ENCODE data around the gene VAV2. TPM values are rescaled to one million over a fixed set of nuclear protein-coding genes. Genes with fewer than 3 reads are reported as not detected.
A peak's percentile ranks its signal among the peaks of the same experiment; 100 is the strongest.

The VAV2 gene
- polyA plus RNA-seq, 4 donors = 26.7 to 45.7 (median 36.2) TPM

DNA sequence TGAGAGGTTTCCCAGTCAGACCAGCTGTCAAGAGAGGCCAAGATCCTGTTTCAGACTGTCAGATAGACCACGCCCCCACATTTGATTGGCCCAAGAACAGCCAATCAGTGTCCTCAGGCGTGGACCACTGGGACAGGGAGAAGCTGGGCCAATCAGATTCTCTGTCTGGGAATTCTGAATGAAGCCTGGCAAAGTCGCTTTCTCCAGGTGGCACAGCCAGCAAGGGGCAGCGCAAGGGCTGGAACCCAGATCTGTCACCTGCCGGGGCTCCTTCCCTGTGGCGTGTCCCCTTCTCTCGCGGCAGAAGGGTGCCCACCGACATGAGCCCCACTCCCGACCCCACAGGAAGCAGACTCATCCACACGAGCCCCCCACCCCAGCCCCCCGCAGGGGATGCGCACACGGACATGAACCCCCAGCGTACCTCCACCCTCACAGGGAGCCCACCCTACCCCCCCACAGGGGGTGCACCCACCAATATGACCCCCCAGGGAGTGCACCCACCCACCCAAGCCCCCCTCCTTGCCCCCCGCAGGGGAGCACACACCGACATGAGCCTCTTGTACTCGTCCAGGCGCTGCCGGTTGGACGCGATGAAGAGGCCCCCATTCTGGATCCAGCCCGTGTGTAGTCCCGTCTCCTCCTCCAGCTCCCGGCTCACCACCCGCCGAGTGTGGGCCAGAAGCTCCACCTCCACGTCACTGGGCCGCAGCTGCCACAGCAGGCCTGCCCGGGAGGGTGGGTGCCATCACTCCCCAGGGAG lies 260.1 kb downstream of the VAV2 start:
- Histone ChIP-seq H3K27ac (ENCODE audit: low read depth in 1 of 3, low read length in 2 of 3) (no peak overlapping the region), H3K36me3 (ENCODE audit: control insufficient read depth in 3 of 3, insufficient read depth in 2 of 3, low read depth in 1 of 3, low read length in 3 of 3) (no peaks in the 10 kb centered on the region), H3K27me3 (ENCODE audit: control insufficient read depth in 3 of 3, insufficient read depth in 3 of 3, low read length in 3 of 3) (peaks cover 0 to 3% (median 0%) of the 10 kb centered on the region in 3 donors), H3K9me3 (ENCODE audit: control insufficient read depth in 2 of 2, insufficient read depth in 1 of 2, low read depth in 1 of 2, low read length in 1 of 2) (no peaks in the 10 kb centered on the region), H3K4me1 (ENCODE audit: control insufficient read depth in 3 of 3, insufficient read depth in 2 of 3, low read depth in 1 of 3, low read length in 2 of 3) (no peaks in the 10 kb centered on the region), H3K4me3 (ENCODE audit: low read depth in 1 of 3, low read length in 3 of 3) (no peak overlapping the region)
- 75 to 79% (median 79%) methylated on average over 26 to 30 of the region's 30 CpGs for WGBS, 3 donors
- FAIRE-seq (no peak), DNase-seq (peak in 1 of 2 donors; percentile 26)

DNA sequence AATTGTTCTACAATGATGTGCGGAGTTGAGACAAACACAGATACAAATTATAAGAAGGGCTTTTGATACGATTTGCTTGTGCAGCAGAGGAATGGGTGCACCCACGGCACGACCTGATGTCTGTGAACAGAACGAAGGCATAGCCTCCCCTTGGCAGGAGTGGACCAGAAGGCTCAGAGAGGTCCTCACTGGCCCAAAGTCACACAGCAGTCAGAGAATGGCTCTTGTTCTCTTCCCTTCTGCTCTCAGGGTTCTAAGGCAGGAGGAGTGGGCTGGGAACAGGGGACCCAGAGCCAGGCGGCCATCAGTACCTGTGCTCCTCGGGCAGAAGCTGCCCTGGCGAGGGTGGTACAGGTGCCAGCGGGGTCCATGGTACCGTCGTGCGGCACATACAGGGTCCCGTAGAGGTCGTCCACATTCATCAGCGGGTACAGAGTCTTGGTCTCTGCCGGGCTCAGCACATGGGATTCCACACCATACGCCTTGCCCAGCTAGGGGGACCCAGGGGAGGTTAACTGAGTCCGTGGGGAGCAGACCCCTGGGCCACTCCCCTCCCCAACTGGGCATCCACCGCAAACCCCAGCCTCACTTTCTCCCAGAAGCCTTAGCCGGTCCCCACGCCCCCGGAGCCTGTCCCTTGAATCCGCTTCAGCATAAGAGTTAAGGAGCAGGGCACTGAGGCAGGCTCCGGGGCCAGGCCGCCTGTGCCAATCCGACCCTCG lies 261.0 kb downstream of the VAV2 start:
- Histone ChIP-seq H3K9me3 (ENCODE audit: control insufficient read depth in 2 of 2, insufficient read depth in 1 of 2, low read depth in 1 of 2, low read length in 1 of 2) (no peaks in the 10 kb centered on the region), H3K27me3 (ENCODE audit: control insufficient read depth in 3 of 3, insufficient read depth in 3 of 3, low read length in 3 of 3) (peaks cover 0 to 3% (median 0%) of the 10 kb centered on the region in 3 donors), H3K4me1 (ENCODE audit: control insufficient read depth in 3 of 3, insufficient read depth in 2 of 3, low read depth in 1 of 3, low read length in 2 of 3) (no peaks in the 10 kb centered on the region), H3K36me3 (ENCODE audit: control insufficient read depth in 3 of 3, insufficient read depth in 2 of 3, low read depth in 1 of 3, low read length in 3 of 3) (no peaks in the 10 kb centered on the region), H3K27ac (ENCODE audit: low read depth in 1 of 3, low read length in 2 of 3) (no peak overlapping the region), H3K4me3 (ENCODE audit: low read depth in 1 of 3, low read length in 3 of 3) (no peak overlapping the region)
- WGBS, 3 donors = 85 to 90% (median 86%) methylated on average over 27 of the region's 27 CpGs
- FAIRE-seq (no peak), DNase-seq (no peak)

DNA sequence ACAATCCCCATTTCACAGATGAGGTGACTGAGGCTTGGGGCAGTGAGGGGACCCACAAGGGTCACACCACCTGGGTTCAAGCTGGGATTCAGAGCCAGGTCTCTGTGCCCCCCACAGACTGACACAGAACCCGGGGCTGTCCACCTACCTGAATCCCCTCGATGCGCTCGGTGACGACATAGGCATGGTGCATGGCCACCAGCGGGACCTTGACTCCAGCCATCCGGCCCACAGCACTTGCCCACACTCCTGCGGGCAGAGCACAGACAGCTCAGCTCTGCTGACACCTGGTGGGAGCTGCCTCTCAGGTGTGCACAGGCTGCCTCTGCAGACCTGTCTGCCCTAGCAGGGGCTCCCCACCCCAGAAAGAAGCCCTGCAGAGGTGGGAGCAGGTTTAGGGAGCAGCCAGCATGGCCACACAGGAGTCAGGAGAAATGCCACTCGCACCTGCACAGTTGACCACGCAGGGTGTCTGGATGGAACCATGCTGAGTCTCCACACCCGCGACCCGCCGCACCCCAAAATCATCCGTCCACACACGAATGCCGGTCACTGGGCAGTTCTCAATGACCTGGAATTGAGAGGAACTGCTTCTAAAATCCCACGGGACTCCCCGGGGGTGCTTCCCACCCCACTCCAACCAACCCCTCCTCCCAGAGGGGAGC lies 262.4 kb downstream of the VAV2 start:
- Histone ChIP-seq H3K9me3 (ENCODE audit: control insufficient read depth in 2 of 2, insufficient read depth in 1 of 2, low read depth in 1 of 2, low read length in 1 of 2) (no peaks in the 10 kb centered on the region), H3K4me1 (ENCODE audit: control insufficient read depth in 3 of 3, insufficient read depth in 2 of 3, low read depth in 1 of 3, low read length in 2 of 3) (no peaks in the 10 kb centered on the region), H3K27me3 (ENCODE audit: control insufficient read depth in 3 of 3, insufficient read depth in 3 of 3, low read length in 3 of 3) (peaks cover 0 to 3% (median 0%) of the 10 kb centered on the region in 3 donors), H3K4me3 (ENCODE audit: low read depth in 1 of 3, low read length in 3 of 3) (no peak overlapping the region), H3K27ac (ENCODE audit: low read depth in 1 of 3, low read length in 2 of 3) (no peak overlapping the region), H3K36me3 (ENCODE audit: control insufficient read depth in 3 of 3, insufficient read depth in 2 of 3, low read depth in 1 of 3, low read length in 3 of 3) (no peaks in the 10 kb centered on the region)
- WGBS, 3 donors = 77 to 87% (median 83%) methylated on average over 19 of the region's 19 CpGs
- FAIRE-seq = no peak
- DNase-seq = no peak

DNA sequence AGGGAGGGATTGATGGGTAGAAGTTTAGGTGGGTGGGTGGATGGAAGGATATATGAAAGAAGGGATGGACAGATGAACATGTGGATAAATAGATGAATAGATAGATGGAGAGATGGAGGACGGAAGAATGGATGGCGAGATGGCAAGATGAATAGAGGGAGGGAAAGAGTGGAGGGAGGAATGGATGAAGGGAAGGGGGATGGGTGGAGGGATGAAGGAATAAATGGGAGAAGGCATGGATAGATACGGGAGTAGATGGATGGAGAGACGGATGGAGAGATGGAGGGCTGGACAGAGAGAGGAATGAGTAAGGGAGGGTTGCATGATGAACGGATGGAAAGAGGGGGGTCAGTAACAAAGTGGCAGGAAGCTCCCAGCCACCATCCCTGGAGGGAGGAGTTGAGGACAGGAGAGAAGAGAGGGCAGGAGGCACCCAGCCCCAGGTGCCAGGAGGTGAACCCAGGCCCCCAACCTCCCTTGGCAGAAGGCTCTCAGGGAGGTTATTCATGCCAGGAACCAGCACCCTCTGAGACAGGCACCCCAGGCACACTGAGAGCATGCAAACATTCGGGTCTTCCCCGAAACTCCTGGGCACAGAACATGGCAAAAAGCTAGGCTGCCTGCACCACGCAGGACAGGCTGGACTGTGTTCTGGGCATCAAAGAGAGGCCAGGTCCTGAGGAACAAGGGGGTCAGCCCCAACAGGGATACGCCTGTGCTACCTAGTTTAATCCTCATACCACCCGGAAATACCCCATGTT lies 263.1 kb downstream of the VAV2 start:
- H3K27ac ChIP-seq (ENCODE audit: low read depth in 1 of 3, low read length in 2 of 3) = no peak overlapping the region
- FAIRE-seq = no peak
- no peaks in the 10 kb centered on the region for H3K4me1 ChIP-seq (ENCODE audit: control insufficient read depth in 3 of 3, insufficient read depth in 2 of 3, low read depth in 1 of 3, low read length in 2 of 3)
- no peak overlapping the region for H3K4me3 ChIP-seq (ENCODE audit: low read depth in 1 of 3, low read length in 3 of 3)
- no peaks in the 10 kb centered on the region for H3K9me3 ChIP-seq (ENCODE audit: control insufficient read depth in 2 of 2, insufficient read depth in 1 of 2, low read depth in 1 of 2, low read length in 1 of 2)
- peaks cover 0 to 3% (median 0%) of the 10 kb centered on the region in 3 donors for H3K27me3 ChIP-seq (ENCODE audit: control insufficient read depth in 3 of 3, insufficient read depth in 3 of 3, low read length in 3 of 3)
- H3K36me3 ChIP-seq (ENCODE audit: control insufficient read depth in 3 of 3, insufficient read depth in 2 of 3, low read depth in 1 of 3, low read length in 3 of 3) = no peaks in the 10 kb centered on the region
- WGBS, 3 donors = 60 to 77% (median 70%) methylated on average over 10 of the region's 10 CpGs
- DNase-seq = no peak

DNA sequence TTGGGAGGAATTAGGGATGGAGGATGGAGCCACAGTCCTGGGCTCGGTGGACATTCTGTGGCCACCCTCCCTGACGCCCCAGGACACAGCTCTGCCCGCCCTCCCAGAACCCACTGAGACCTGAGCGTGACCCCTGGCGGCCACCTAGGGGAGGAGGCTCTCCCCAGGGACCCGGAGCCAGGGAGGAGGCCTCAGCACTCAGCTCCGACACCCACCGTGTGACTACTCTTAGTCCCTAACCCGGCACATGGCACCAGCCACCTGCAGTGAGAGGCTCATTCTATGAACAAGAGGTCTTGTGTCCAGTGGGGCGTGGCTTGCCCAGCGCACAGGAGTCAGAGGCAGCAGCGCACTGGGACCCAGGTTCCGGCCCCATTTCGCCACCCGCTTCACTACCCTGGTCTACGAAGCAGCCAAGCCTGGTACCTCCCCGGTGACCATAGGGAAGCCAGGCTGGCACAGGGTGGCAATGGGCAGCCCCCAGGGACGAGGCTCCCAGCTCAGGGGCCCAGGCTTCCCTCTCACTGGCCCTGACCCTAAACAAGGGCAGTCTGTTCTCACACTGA lies 264.2 kb downstream of the VAV2 start:
- Histone ChIP-seq H3K4me3 (ENCODE audit: low read depth in 1 of 3, low read length in 3 of 3) (no peak overlapping the region), H3K27me3 (ENCODE audit: control insufficient read depth in 3 of 3, insufficient read depth in 3 of 3, low read length in 3 of 3) (peaks cover 0 to 3% (median 0%) of the 10 kb centered on the region in 3 donors), H3K36me3 (ENCODE audit: control insufficient read depth in 3 of 3, insufficient read depth in 2 of 3, low read depth in 1 of 3, low read length in 3 of 3) (no peaks in the 10 kb centered on the region), H3K9me3 (ENCODE audit: control insufficient read depth in 2 of 2, insufficient read depth in 1 of 2, low read depth in 1 of 2, low read length in 1 of 2) (no peaks in the 10 kb centered on the region), H3K4me1 (ENCODE audit: control insufficient read depth in 3 of 3, insufficient read depth in 2 of 3, low read depth in 1 of 3, low read length in 2 of 3) (no peaks in the 10 kb centered on the region), H3K27ac (ENCODE audit: low read depth in 1 of 3, low read length in 2 of 3) (no peak overlapping the region)
- DNase-seq (no peak), FAIRE-seq (no peak)
- WGBS, 3 donors = 75 to 88% (median 82%) methylated on average over 17 to 18 of the region's 18 CpGs

DNA sequence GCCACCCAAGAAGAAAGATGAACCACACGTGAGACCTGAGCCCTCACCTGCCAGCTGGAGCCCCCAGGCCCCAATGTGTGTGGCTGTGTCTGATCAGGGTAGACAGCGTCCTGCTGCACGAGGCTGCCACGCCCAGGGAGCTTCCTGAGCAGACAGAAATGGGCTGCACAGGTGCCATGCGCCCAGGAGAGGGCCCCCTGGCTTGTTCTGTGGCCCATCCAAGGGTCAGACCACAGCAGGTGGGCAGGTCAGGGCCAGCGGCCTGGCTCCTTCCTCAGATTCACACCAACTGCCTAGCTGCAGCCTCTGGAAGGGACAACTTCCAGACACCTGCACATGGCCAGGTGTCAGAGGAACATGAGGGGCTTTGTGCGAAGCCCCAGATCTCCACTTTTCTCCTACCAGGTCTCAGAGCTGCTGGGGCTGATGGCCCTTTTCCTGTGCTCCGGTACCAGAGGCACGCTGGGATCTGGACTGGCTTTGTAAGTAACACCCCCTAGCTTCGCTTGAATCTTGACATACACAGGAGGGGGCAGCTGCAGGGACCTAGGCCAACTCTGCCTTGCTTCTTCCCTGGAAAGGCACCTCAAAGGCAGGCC lies 264.7 kb downstream of the VAV2 start:
- H3K36me3 ChIP-seq (ENCODE audit: control insufficient read depth in 3 of 3, insufficient read depth in 2 of 3, low read depth in 1 of 3, low read length in 3 of 3) = no peaks in the 10 kb centered on the region
- no peak for FAIRE-seq
- H3K27me3 ChIP-seq (ENCODE audit: control insufficient read depth in 3 of 3, insufficient read depth in 3 of 3, low read length in 3 of 3) = peaks cover 0 to 3% (median 0%) of the 10 kb centered on the region in 3 donors
- no peak overlapping the region for H3K27ac ChIP-seq (ENCODE audit: low read depth in 1 of 3, low read length in 2 of 3)
- no peaks in the 10 kb centered on the region for H3K9me3 ChIP-seq (ENCODE audit: control insufficient read depth in 2 of 2, insufficient read depth in 1 of 2, low read depth in 1 of 2, low read length in 1 of 2)
- DNase-seq = no peak
- H3K4me1 ChIP-seq (ENCODE audit: control insufficient read depth in 3 of 3, insufficient read depth in 2 of 3, low read depth in 1 of 3, low read length in 2 of 3) = no peaks in the 10 kb centered on the region
- 45 to 58% (median 49%) methylated on average over 10 of the region's 10 CpGs for WGBS, 3 donors
- no peak overlapping the region for H3K4me3 ChIP-seq (ENCODE audit: low read depth in 1 of 3, low read length in 3 of 3)

DNA sequence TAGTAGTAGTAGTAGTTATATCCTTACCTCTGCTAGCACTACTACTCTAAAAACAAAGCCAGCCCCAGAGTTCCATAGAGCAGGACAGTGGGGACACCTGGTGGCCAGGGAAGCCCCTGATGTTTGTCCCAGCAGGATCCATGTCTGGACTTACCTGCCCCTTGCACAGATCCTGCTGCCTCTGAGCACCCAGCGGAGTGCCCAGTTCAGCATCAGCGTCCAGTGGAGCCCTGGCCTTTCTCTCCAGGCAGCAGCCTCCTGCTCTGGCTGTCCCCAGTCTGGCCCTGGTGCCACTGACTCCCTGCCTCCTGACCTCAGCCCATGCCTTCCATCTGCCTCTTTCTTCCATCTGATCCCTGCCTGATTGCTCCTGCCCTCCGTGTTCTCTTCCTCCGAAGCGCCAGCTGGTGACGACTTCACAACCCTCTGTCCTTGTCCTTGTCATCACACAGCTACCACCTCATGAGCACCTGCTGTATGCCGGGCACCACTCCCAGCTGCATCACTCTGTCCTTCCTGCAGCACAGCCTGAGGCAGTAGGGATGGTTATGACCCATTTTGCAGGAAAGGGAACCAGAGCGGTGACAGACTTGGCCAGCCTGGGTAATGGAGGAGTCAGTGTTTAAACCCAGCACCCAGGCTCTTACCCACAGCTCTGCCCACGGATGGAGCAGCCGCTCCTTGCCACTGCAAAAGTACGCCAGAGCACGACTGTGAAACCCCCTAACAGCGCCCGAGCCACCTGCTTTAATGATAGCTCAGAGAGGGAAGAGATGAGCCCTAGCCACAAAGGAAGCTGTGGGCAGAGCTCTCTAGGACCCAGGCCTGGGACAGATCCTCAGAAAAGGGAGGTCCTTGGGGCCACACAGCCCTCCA lies 265.5 kb downstream of the VAV2 start:
- Histone ChIP-seq H3K4me3 (ENCODE audit: low read depth in 1 of 3, low read length in 3 of 3) (no peak overlapping the region), H3K27ac (ENCODE audit: low read depth in 1 of 3, low read length in 2 of 3) (no peak overlapping the region), H3K27me3 (ENCODE audit: control insufficient read depth in 3 of 3, insufficient read depth in 3 of 3, low read length in 3 of 3) (peaks cover 0 to 3% (median 0%) of the 10 kb centered on the region in 3 donors), H3K4me1 (ENCODE audit: control insufficient read depth in 3 of 3, insufficient read depth in 2 of 3, low read depth in 1 of 3, low read length in 2 of 3) (no peaks in the 10 kb centered on the region), H3K9me3 (ENCODE audit: control insufficient read depth in 2 of 2, insufficient read depth in 1 of 2, low read depth in 1 of 2, low read length in 1 of 2) (no peaks in the 10 kb centered on the region), H3K36me3 (ENCODE audit: control insufficient read depth in 3 of 3, insufficient read depth in 2 of 3, low read depth in 1 of 3, low read length in 3 of 3) (no peaks in the 10 kb centered on the region)
- FAIRE-seq = no peak
- 49 to 62% (median 57%) methylated on average over 13 to 14 of the region's 14 CpGs for WGBS, 3 donors
- peak; percentile 29 to 64 for DNase-seq

All from small intestine (tissue), 7 donors.